Neural progenitor cell (in vitro differentiated cells): ENCODE data around the gene FADS2.

ENCODE experiments used
- CTCF ChIP-seq: fragments of 200-600 bp; sonication (generic); IDR thresholded peaks from 2 replicates; pipeline ENCODE4 v1.5.1; 2017; ENCODE audit warnings: antibody characterized with exemption, mild to moderate bottlenecking
- EZH2 ChIP-seq: fragments of 200-600 bp; sonication (generic); IDR thresholded peaks from 2 replicates; pipeline ENCODE4 v1.6.1; 2017; ENCODE audit warnings: antibody characterized with exemption, mild to moderate bottlenecking, moderate library complexity

- no peak for TF ChIP-seq EZH2
- no peak for TF ChIP-seq CTCF
These were observed 85.0 kb downstream of the FADS2 start for GRCh38 chr11:61912991-61913698.
